ENCODE data around the gene TMEM106B. TPM values are rescaled to one million over a fixed set of nuclear protein-coding genes. Genes with fewer than 3 reads are reported as not detected.

TMEM106B gene
- total and polyA plus RNA-seq, 2 of the 8 experiments (the other 6 are each of a cell fraction or from before 2014, with no cell fraction given), result 16.0 to 29.1 TPM

DNA sequence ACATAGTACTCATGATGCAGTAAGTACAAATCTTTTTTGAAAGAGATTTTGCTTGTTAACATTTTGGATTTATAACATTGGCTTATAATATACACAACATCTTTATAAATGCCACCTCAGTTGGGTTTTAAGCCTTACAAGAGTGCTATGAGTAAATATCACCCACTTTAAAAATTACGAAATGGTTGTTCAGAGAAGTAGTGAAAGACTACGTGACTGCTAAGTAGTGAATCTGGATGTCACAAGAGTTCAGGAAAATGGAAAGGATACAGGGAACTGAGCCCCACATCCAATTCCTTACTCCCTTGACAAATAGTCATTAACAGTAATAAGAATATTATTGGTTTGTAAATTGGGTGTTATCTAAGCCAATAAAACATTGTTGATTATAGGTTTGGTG is 20.0 kb downstream of the TMEM106B start:
- Histone ChIP-seq H3K9me3 (ENCODE audit: insufficient read depth in 2 of 2, low read depth in 1 of 2, low read length in 1 of 2) (no peaks in the 10 kb centered on the region), H3K36me3 (ENCODE audit: control insufficient read depth in 2 of 4, insufficient read depth in 4 of 4, low read length in 3 of 4) (peaks cover 0 to 45% (median 1%) of the 10 kb centered on the region in 4 experiments; a peak in 4 of 8 replicates), H3K4me3 (ENCODE audit: extremely low read depth in 1 of 4, insufficient read depth in 2 of 4, low read depth in 3 of 4, low read length in 4 of 4) (no peak overlapping the region), H2BK12ac (ENCODE audit: low read depth, low read length) (no peak overlapping the region), H3K4me2 (ENCODE audit: insufficient read depth in 1 of 2, low read depth in 2 of 2, low read length in 2 of 2) (no peak overlapping the region), H2BK20ac (ENCODE audit: low read length) (no peak overlapping the region), H3K23ac (ENCODE audit: insufficient read length) (no peak overlapping the region), H3K14ac (ENCODE audit: insufficient read length) (no peak overlapping the region), H2BK15ac (ENCODE audit: low read length) (no peak overlapping the region), H4K8ac (ENCODE audit: extremely low read depth, insufficient read depth, low read length) (no peak overlapping the region), H2AK5ac (ENCODE audit: low read depth, low read length) (no peak overlapping the region), H3K56ac (replicated peaks; ENCODE audit: insufficient read length, low read depth, low read length) (no peak overlapping the region), H2BK5ac (ENCODE audit: low read depth, low read length) (no peak overlapping the region), H3K23me2 (ENCODE audit: low read depth, low read length) (no peaks in the 10 kb centered on the region), H3K4ac (replicated peaks; ENCODE audit: insufficient read length, low read depth, low read length) (no peak overlapping the region), H3K79me2 (ENCODE audit: control insufficient read depth in 1 of 2, insufficient read depth in 2 of 2, low read length in 2 of 2) (no peaks in the 10 kb centered on the region), H3K4me1 (replicated peaks in 1 of 4; ENCODE audit: control insufficient read depth in 3 of 4, insufficient read depth in 4 of 4, low read length in 3 of 4) (no peaks in the 10 kb centered on the region), H3K27me3 (replicated peaks in 1 of 4; ENCODE audit: control insufficient read depth in 3 of 4, extremely low read depth in 1 of 4, insufficient read depth in 3 of 4, low read length in 3 of 4) (no peaks in the 10 kb centered on the region), H4K91ac (replicated peaks; ENCODE audit: insufficient read length, low read length) (no peak overlapping the region), H3K79me1 (ENCODE audit: low read depth, low read length) (no peaks in the 10 kb centered on the region), H3K18ac (ENCODE audit: extremely low read depth, low read length) (no peak overlapping the region), H4K20me1 (replicated peaks in 1 of 2; ENCODE audit: control insufficient read depth in 1 of 2, insufficient read depth in 2 of 2, low read length in 2 of 2) (no peaks in the 10 kb centered on the region), H4K5ac (ENCODE audit: insufficient read length, low read depth, low read length) (no peak overlapping the region), H2AFZ (ENCODE audit: low read length) (no peak overlapping the region), H3K9ac (replicated peaks in 1 of 4; ENCODE audit: extremely low read depth in 1 of 4, low read depth in 3 of 4, low read length in 3 of 4) (no peak overlapping the region), H2BK120ac (replicated peaks; ENCODE audit: low read depth, low read length) (no peak overlapping the region), H3K27ac (ENCODE audit: low read depth, low read length) (no peak overlapping the region)
- ChIA-PET POLR2A (ENCODE audit: partially characterized antibody) (no interaction called here), CTCF (ENCODE audit: partially characterized antibody) (interaction anchor here (2.0 kb wide), 1 partner anchor 162 kb away, joined by 6 read pairs; no protein-coding TSS in a partner anchor)
- 59% methylated on average over 2 of the region's 2 CpGs; no CpG with 5 or more reads in 1 of the 2 experiments for WGBS, 2 experiments (ENCODE audit: extremely low coverage in 1 of 2, insufficient coverage in 1 of 2, insufficient read length in 1 of 2, insufficient replicate concordance in 2 of 2, low coverage in 1 of 2, low lambda C conversion rate in 2 of 2, missing lambda C conversion rate in 1 of 2)
- DNase-seq (ENCODE audit: low read depth in 1 of 2, low spot score in 2 of 2) (no peak), FAIRE-seq (no peak)
- no peak for TF ChIP-seq CREB1 (IDR thresholded peaks at IDR 0.05)
- no peak for TF ChIP-seq SIN3A (conservative IDR thresholded peaks at IDR 0.05 in 1 of 2, IDR thresholded peaks at IDR 0.05 in 1 of 2; ENCODE audit: low read depth in 1 of 2, low read length in 2 of 2)
- TF ChIP-seq ZNF274 (IDR thresholded peaks at IDR 0.05; ENCODE audit: borderline replicate concordance, extremely low read depth, low read length), result no peak
- TF ChIP-seq HDAC6 (IDR thresholded peaks at IDR 0.05; ENCODE audit: low read depth, low read length), result no peak
- TF ChIP-seq POLR2A (IDR thresholded peaks at IDR 0.05; ENCODE audit: control extremely low read depth in 1 of 2, low read depth in 2 of 2, low read length in 2 of 2), result no peak
- no peak for TF ChIP-seq SIX5 (IDR thresholded peaks at IDR 0.05; ENCODE audit: low read depth, low read length)
- TF ChIP-seq TCF12 (IDR thresholded peaks at IDR 0.05; ENCODE audit: low read depth, low read length), result no peak
- TF ChIP-seq BACH1 (IDR thresholded peaks at IDR 0.05; ENCODE audit: low read length), result no peak

Measured in H1 (cell line).